ENCODE data around the gene RAI1.

GRCh38 chr17:17648762-17649161, 32.5 kb upstream of the RAI1 start:
- no peak for TF ChIP-seq TOX (CRISPR knock-in tag; IDR thresholded peaks at IDR 0.05; ENCODE audit: borderline replicate concordance)
- TF ChIP-seq ZFP3 (CRISPR knock-in tag; IDR thresholded peaks at IDR 0.05): no peak

All from SK-N-SH treated with all-trans-retinoic acid at 6 μM for 48 hours (cell line).